HEK293T (cell line): ENCODE results near the gene OCA2.
A peak's percentile ranks its signal among the peaks of the same experiment; 100 is the strongest.
"Not testable (repeated sequence)": the region's sequence is repeated elsewhere in the genome, so short reads cannot be mapped to it uniquely, and the experiment has no call there.

Experiments
- CTCF ChIA-PET: fragments of 350-600 bp; formaldehyde crosslinking; extraction: SDS; loops from one replicate; lab custom pipeline; 2021; ENCODE audit warnings: antibody characterized with exemption, inconsistent platforms; lab: Yijun Ruan, JAX
- POLR2A ChIA-PET: fragments of 350-600 bp; formaldehyde crosslinking; extraction: SDS; loops from one replicate; lab custom pipeline; 2020; ENCODE audit warnings: antibody characterized with exemption, inconsistent platforms; lab: Yijun Ruan, JAX
- DNase-seq: peaks from one replicate; pipeline ENCODE4 v3.0.0; 2012; ENCODE audit warnings: mixed read lengths; ENCODE audit errors: extremely low spot score
- ARNT ChIP-seq: fragments of 450-650 bp; IDR thresholded peaks from 2 replicates; pipeline ENCODE4 v1.6.1; 2017; ENCODE audit warnings: mild to moderate bottlenecking
- BHLHE40 ChIP-seq: fragments of 450-650 bp; IDR thresholded peaks from 2 replicates; pipeline ENCODE4 v1.6.1; 2016; ENCODE audit warnings: mild to moderate bottlenecking, moderate library complexity, borderline replicate concordance
- CTBP1 ChIP-seq: fragments of 450-650 bp; IDR thresholded peaks from 2 replicates; pipeline ENCODE4 v1.6.1; 2016; ENCODE audit warnings: borderline replicate concordance
- ELF4 ChIP-seq: fragments of 450-650 bp; IDR thresholded peaks from 2 replicates; pipeline ENCODE4 v1.6.1; 2017; ENCODE audit warnings: antibody characterized with exemption
- FOXA1 ChIP-seq: fragments of 450-650 bp; IDR thresholded peaks from 2 replicates; pipeline ENCODE4 v1.6.1; 2016; ENCODE audit warnings: mild to moderate bottlenecking
- FOXK2 ChIP-seq: fragments of 450-650 bp; IDR thresholded peaks from 2 replicates; pipeline ENCODE4 v1.6.1; 2016; ENCODE audit warnings: mild to moderate bottlenecking
- FOXM1 ChIP-seq: fragments of 450-650 bp; IDR thresholded peaks from 2 replicates; pipeline ENCODE4 v1.6.1; 2017; ENCODE audit warnings: mild to moderate bottlenecking, borderline replicate concordance
- HDGF ChIP-seq: fragments of 450-650 bp; IDR thresholded peaks from 2 replicates; pipeline ENCODE4 v1.6.1; 2017; ENCODE audit warnings: antibody characterized with exemption, borderline replicate concordance
- L3MBTL2 ChIP-seq: fragments of 450-650 bp; conservative IDR thresholded peaks from 2 replicates; pipeline ENCODE4 v1.6.1; 2016; ENCODE audit warnings: mild to moderate bottlenecking
- LEF1 ChIP-seq: fragments of 450-650 bp; IDR thresholded peaks from 2 replicates; pipeline ENCODE4 v1.6.1; 2017; ENCODE audit warnings: mild to moderate bottlenecking, borderline replicate concordance
- NFRKB ChIP-seq: fragments of 450-650 bp; IDR thresholded peaks from 2 replicates; pipeline ENCODE4 v1.6.1; 2016; ENCODE audit warnings: mild to moderate bottlenecking, moderate library complexity
- SP1 ChIP-seq: fragments of 450-650 bp; IDR thresholded peaks from 2 replicates; pipeline ENCODE4 v1.6.1; 2017
- SUZ12 ChIP-seq: fragments of 450-650 bp; IDR thresholded peaks from 2 replicates; pipeline ENCODE4 v1.6.1; 2016; ENCODE audit warnings: mild to moderate bottlenecking
- TARDBP ChIP-seq: fragments of 450-650 bp; IDR thresholded peaks from 2 replicates; pipeline ENCODE4 v1.6.1; 2016
- ZNF384 ChIP-seq: fragments of 450-650 bp; IDR thresholded peaks from 2 replicates; pipeline ENCODE4 v1.6.1; 2016
- TF ChIP-seq, protein P1 (sequence below): fragments of 450-650 bp; IDR thresholded peaks from 2 replicates; pipeline ENCODE4 v1.6.1; 2016

The OCA2 gene

DNA sequence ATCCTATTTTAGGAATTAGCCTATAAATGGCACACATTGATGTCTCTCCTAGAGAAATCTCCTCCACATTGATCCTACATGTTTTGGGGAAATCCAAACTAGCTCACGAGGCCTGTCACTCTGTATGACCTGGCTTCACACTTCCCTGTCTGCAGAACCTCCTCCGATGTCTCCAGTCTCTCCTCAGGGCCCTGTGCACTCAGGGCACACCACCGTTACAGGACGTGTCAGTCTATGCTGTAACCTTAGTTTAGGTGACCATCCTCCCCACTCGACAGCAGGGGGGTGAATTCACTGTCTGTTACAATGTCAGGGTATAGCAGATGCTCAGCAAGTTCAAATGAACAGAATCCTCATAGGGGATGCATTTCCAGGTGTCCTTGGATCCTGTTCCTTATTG lies 249.1 kb downstream of the OCA2 start:
- TF ChIP-seq L3MBTL2, result no peak
- no peak for TF ChIP-seq FOXM1
- TF ChIP-seq CTBP1, result no peak
- TF ChIP-seq HDGF, result no peak
- no peak for TF ChIP-seq SUZ12
- TF ChIP-seq ELF4, result no peak
- TF ChIP-seq ZNF384, result no peak
- TF ChIP-seq BHLHE40, result no peak
- no peak for TF ChIP-seq LEF1
- TF ChIP-seq, protein P1, sequence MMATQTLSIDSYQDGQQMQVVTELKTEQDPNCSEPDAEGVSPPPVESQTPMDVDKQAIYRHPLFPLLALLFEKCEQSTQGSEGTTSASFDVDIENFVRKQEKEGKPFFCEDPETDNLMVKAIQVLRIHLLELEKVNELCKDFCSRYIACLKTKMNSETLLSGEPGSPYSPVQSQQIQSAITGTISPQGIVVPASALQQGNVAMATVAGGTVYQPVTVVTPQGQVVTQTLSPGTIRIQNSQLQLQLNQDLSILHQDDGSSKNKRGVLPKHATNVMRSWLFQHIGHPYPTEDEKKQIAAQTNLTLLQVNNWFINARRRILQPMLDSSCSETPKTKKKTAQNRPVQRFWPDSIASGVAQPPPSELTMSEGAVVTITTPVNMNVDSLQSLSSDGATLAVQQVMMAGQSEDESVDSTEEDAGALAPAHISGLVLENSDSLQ, result no peak
- no peak for TF ChIP-seq SP1
- no peak for TF ChIP-seq TARDBP
- TF ChIP-seq ARNT, result no peak
- no peak for TF ChIP-seq NFRKB
- no peak for TF ChIP-seq FOXK2
- no peak for TF ChIP-seq FOXA1
- DNase-seq, result no peak
- POLR2A ChIA-PET, result interaction anchor here (0.6 kb wide), 1 partner anchor 150 kb away, joined by 5 read pairs; no protein-coding TSS in a partner anchor
- CTCF ChIA-PET, result interaction anchor here (0.7 kb wide), 1 partner anchor 830 kb away, joined by 3 read pairs; no protein-coding TSS in a partner anchor

DNA sequence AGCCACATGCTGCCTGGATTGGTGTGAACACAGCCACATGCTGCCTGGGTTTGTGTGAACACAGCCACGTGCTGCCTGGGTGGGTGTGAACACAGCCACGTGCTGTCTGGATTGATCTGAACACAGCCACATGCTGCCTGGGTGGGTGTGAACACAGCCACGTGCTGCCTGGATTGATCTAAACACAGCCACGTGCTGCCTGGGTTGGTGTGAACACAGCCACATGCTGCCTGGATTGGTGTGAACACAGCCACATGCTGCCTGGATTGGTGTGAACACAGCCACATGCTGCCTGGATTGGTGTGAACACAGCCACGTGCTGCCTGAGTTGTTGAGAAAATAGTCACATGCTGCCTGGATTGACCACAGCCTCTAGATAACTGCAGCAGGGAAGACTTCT lies 250.2 kb downstream of the OCA2 start:
- POLR2A ChIA-PET, CTCF ChIA-PET, DNase-seq: not testable (repeated sequence)
- TF ChIP-seq L3MBTL2, result 0 out of 2 replicates have a peak, but pooled peaks have one; percentile 18

DNA sequence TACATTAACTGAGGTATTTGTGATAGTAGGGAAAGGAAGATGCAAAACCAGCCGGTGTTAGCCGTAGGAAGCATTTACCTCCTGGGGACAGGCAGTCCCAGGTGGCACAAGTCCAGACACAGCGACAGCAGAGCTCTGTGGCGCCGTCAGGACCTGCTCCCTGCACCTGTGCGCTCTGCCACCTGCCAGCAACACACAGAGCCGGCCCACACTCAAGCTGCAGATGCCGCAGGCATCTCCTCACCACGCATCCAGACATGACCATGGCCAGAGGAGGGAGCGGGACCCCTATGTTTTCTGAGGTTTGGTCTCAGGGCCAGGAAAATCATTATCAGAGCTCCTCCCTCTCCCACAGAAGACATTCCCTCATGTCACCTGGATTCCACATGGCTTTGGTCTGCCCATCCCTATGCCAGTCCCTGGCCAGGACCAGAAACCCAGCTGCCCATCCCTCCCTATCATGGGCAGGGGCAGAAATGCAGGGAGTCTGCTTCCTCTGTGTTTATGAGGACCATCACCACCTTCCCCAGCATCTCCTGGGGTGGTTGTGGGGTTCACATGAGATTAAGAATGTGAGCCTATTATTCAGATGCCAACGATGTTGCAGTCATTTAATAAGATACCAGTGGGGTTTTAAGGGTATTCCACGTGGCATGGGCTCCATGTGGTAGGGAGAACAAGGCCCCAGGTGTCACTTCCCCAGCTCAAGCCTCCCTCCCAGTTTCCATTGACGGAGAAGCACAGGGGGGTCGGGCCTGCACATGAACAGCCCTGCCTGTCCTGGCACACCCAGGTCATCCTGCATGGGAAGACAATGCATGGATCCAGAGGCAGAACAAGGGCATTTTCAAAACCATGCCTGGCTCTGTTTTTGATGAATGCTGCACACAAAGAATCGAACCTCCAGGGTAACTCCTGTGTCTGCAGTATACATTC lies 251.1 kb downstream of the OCA2 start:
- ChIA-PET CTCF (no interaction called here), POLR2A (no interaction called here)
- DNase-seq, result no peak
- no peak for TF ChIP-seq FOXA1
- TF ChIP-seq ARNT, result no peak
- no peak for TF ChIP-seq HDGF
- TF ChIP-seq FOXK2, result no peak
- no peak for TF ChIP-seq CTBP1
- no peak for TF ChIP-seq TARDBP
- no peak for TF ChIP-seq SP1

DNA sequence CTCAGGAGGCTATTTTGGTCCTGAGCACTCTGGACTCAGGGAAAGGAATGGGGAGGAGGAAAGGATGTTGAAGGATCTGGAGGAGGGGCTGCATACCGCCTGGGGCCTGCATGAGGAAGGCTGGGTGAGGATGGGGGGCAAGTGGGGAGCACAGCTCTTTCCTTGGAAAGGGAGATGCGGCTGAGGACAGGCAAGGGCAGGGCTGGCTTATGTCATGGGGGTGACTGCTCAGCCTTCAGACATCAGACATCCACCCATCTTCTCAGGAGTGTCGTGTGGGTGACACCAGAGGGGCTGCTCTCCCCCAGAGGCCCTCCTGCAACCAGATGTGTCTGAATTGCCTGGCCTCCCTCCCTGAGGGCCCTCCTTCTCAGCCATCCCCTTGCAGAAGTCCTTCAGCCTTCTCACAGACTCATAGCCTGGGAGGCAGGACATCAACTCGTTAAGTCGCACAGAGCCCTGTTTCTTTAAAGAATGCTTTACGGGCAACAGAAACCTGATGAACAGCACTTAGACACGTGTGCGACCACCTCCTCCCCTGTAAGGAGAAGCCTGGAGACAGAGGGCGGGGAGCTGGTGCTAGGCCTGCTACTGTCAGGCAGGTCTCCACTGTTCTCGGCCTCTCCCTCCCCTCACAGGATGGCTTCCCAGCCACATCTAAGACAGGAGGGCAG lies 252.3 kb downstream of the OCA2 start:
- DNase-seq, result no peak
- TF ChIP-seq ARNT (no peak), L3MBTL2 (no peak), FOXM1 (no peak), NFRKB (no peak), CTBP1 (no peak), FOXK2 (no peak), ELF4 (no peak)
- TF ChIP-seq, protein P1, result no peak
- ChIA-PET POLR2A (no interaction called here), CTCF (no interaction called here)

DNA sequence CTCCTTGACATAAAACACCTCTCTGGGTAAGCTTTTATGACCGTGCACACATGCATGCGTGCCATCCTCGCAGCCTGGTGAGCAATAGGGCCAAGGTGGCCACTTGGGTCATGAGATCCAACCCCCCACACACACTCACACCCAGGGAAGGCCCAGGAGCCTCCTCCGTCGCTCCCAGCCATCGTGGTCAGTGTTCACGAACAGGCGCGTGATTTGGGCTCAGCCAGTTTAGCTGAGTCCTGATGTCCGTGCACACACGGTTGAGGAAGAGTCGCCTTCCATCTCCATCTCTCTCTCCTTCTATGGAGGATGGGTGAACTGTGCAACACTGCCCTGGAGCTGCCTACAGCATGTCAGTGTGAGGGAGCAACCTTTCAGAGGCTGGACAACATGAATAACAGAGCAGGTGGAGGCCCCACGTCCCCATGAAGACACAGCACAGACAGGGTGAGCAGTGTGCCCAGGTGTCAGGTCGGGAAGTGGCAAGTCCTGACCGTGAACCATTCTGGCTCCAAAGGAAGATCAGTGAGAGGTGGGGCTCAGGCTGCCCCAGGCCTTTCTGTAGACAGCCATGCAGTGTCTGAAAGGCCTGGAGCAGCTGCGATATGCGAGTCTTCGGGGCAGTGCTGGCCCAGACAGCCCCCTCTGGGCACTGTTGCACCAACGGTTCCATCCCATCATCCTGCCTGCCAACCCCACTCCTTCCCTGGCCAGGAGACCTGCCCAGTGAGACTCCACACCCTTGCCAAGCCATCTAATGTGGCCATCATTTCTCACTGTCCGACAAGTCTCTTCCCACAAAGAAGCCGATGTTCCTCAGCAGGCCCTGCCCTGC lies 253.4 kb downstream of the OCA2 start:
- ChIA-PET CTCF (no interaction called here), POLR2A (no interaction called here)
- no peak for DNase-seq
- TF ChIP-seq SUZ12 (no peak), NFRKB (no peak)

DNA sequence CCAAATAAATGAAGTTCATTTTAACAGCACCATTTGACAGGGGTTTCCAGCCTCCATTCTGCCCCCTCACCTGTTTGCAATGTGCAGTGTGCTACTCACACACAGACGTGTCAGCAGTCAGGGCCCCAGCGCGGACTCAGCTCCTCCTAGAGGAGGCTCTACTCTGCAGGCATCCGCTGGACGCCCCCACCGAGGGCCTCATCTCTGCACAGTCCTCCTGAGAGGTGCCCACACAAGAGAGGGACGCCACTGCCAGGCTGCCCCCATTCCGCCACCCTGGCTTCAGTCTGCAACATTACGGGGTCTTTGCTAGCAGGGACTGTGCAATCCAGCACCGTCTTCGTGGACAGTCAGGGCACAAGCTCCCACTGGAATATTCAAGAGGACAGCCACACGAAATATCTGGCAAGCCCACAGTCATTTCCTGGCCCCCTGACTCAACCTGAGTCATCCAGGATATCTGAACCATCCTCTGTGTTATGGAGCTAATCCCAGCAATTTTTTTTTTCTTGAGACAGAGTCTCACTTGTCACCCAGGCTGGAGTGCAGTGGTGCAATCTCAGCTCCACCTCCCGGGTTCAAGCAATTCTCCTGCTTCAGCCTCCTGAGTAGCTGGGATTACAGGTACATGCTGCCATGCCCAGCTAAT lies 255.0 kb downstream of the OCA2 start:
- no peak for DNase-seq
- CTCF ChIA-PET, result no interaction called here
- POLR2A ChIA-PET, result no interaction called here
- TF ChIP-seq L3MBTL2 (no peak), CTBP1 (no peak), FOXA1 (no peak)

DNA sequence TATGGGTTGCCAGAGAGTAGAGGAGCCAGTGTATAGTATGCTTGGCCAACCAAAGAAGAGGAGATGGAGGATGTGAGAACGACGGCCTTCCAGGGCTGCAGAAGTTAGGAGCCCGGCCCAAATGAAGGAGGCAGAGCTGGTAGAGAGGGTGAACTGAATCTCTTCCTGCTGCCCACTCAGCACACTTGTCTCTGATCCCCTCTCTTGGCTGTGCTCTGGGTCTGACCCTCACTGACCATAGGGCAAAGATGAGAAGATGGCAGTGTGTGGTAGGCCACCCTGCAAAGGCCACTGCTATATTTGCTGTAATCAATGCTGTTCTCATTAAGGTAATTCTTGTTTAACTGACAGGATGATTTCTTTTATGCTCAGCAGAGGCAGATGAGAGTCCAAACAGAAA lies 256.0 kb downstream of the OCA2 start:
- DNase-seq, result no peak
- TF ChIP-seq LEF1 (no peak), ARNT (no peak), ELF4 (no peak), FOXA1 (no peak), ZNF384 (no peak), FOXK2 (no peak), NFRKB (no peak)
- POLR2A ChIA-PET, result no interaction called here
- CTCF ChIA-PET, result no interaction called here
